ENCODE data around the gene DPP6. TPM values are rescaled to one million over a fixed set of nuclear protein-coding genes. Genes with fewer than 3 reads are reported as not detected.
"Not testable (repeated sequence)": the region's sequence is repeated elsewhere in the genome, so short reads cannot be mapped to it uniquely, and the experiment has no call there.

The DPP6 gene
- total RNA-seq, 2 experiments from 2014 or later, result not detected

GRCh38 chr7:154929006-154929726 lies 877.0 kb downstream of the DPP6 start:
- Histone ChIP-seq H3K4me3 (ENCODE audit: low read length) (peak overlapping the region; percentile 80), H3K27ac (ENCODE audit: low read depth in 1 of 2, low read length in 2 of 2) (peak overlapping the region; percentile 75 to 88), H3K36me3 (ENCODE audit: insufficient read depth, low read length) (peaks cover 11% of the 10 kb centered on the region), H3K27me3 (ENCODE audit: control insufficient read depth in 1 of 2, insufficient read depth in 2 of 2, low read length in 2 of 2) (no peaks in the 10 kb centered on the region), H3K4me1 (ENCODE audit: insufficient read depth, low read length) (peaks cover 25% of the 10 kb centered on the region), H3K9me3 (ENCODE audit: control insufficient read depth in 1 of 2, insufficient read depth in 1 of 2, low read length in 2 of 2) (peaks cover 3 to 4% of the 10 kb centered on the region in 2 experiments)
- peak overlapping the region; percentile 96 for H3K27ac Mint-ChIP-seq
- TF ChIP-seq CTCF (IDR thresholded peaks at IDR 0.05), result no peak
- no peak for ATAC-seq (ENCODE audit: poor library complexity)
- H3K27me3 Mint-ChIP-seq, result no peaks in the 10 kb centered on the region
- H3K4me1 Mint-ChIP-seq (ENCODE audit: low read depth), result peaks cover 40% of the 10 kb centered on the region
- CTCF ChIA-PET, result interaction anchor here (0.7 to 4.3 kb wide), 4 partner anchors 23 to 416 kb away, joined by 3 to 47 read pairs (median 16); partner anchors contain the start of gene PAXIP1
- H3K36me3 Mint-ChIP-seq (ENCODE audit: low read depth), result peaks cover 33% of the 10 kb centered on the region
- POLR2A ChIA-PET, result interaction anchor here (2.0 to 3.5 kb wide), 3 partner anchors 15 to 369 kb away, joined by 15 to 56 read pairs (median 29); partner anchors contain the start of genes INSIG1 and PAXIP1
- no peaks in the 10 kb centered on the region for H3K9me3 Mint-ChIP-seq
- H3K4me3 Mint-ChIP-seq, result peak overlapping the region; percentile 93
- intact Hi-C loops (cut with DNase I, micrococcal nuclease), result loop anchor here (2.0 to 10.0 kb wide), 8 partner anchors 263 to 1963 kb away; partner anchors contain the start of genes LMBR1 (in 1 of the 2) and RBM33 (in 1 of the 2)
- peak in 1 of 14 experiments; percentile 2 for DNase-seq

DNA sequence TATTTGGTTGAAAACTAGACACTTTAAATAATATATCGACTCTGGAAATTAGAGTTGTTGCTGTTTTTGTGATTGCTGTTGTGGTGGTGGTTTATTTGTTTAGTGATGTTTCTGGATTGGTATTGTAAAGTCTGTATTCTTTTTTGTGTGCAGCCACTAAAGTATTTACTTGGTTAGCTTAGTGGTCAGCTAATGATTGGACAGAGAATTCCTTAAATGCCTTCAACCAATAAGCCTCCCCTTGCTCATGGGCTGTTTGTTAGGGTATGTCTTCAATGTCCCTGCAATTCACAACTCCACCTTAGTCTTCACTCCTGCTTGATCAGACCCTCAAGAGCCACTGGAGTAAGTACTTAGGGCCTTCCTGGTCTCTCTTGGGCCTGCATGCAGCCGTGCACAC lies 879.7 kb downstream of the DPP6 start:
- DNase-seq (no peak), ATAC-seq (ENCODE audit: poor library complexity) (no peak)
- H3K27ac Mint-ChIP-seq, result no peak overlapping the region
- Histone ChIP-seq H3K27me3 (ENCODE audit: control insufficient read depth in 1 of 2, insufficient read depth in 2 of 2, low read length in 2 of 2) (no peaks in the 10 kb centered on the region), H3K9me3 (ENCODE audit: control insufficient read depth in 1 of 2, insufficient read depth in 1 of 2, low read length in 2 of 2) (peaks cover 9 to 10% of the 10 kb centered on the region in 2 experiments), H3K4me3 (ENCODE audit: low read length) (no peak overlapping the region), H3K27ac (ENCODE audit: low read depth in 1 of 2, low read length in 2 of 2) (no peak overlapping the region), H3K36me3 (ENCODE audit: insufficient read depth, low read length) (peaks cover 11% of the 10 kb centered on the region), H3K4me1 (ENCODE audit: insufficient read depth, low read length) (peaks cover 25% of the 10 kb centered on the region)
- POLR2A ChIA-PET, result interaction anchor here (1.2 kb wide), 1 partner anchor 365 kb away, joined by 4 read pairs; the partner anchor contains the start of gene INSIG1
- peaks cover 5% of the 10 kb centered on the region for H3K9me3 Mint-ChIP-seq
- H3K4me3 Mint-ChIP-seq, result peak overlapping the region; percentile 18
- H3K4me1 Mint-ChIP-seq (ENCODE audit: low read depth), result peaks cover 44% of the 10 kb centered on the region
- peaks cover 57% of the 10 kb centered on the region for H3K36me3 Mint-ChIP-seq (ENCODE audit: low read depth)
- intact Hi-C loops (cut with DNase I, micrococcal nuclease), result no loop called here
- TF ChIP-seq CTCF (IDR thresholded peaks at IDR 0.05), result no peak
- H3K27me3 Mint-ChIP-seq, result no peaks in the 10 kb centered on the region
- CTCF ChIA-PET, result interaction anchor here (1.0 kb wide), 1 partner anchor 413 kb away, joined by 4 read pairs; no protein-coding TSS in a partner anchor

DNA sequence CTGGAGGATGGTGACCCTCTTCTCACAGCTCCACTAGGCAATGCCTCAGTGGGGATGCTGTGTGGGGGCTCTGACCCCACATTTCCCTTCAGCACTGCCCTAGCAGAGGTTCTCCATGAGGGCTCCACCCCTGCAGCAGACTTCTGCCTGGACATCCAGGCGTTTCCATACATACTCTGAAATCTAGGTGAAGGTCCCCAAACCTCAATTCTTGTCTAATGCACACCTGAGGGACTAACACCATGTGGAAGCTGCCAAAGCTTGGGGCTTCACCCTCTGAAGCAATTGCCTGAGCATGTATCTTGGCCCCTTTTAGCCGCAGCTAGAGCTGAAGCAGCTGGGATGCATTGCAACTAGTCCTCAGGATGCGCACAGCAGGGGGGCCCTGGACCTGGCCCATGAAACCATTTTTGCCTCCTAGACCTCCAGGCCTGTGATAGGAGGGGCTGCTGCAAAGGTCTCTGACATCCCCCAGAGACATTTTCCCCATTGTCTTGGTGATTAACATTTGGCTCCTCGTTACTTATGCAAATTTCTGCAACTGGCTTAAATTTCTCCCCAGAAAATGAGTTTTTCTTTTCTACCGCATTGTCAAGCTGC lies 882.3 kb downstream of the DPP6 start:
- H3K27ac Mint-ChIP-seq; CTCF ChIA-PET; ATAC-seq (ENCODE audit: poor library complexity); intact Hi-C loops (cut with DNase I, micrococcal nuclease); POLR2A ChIA-PET; H3K27me3 Mint-ChIP-seq; H3K4me3 ChIP-seq (ENCODE audit: low read length); H3K9me3 ChIP-seq (ENCODE audit: control insufficient read depth in 1 of 2, insufficient read depth in 1 of 2, low read length in 2 of 2); H3K9me3 Mint-ChIP-seq; H3K27me3 ChIP-seq (ENCODE audit: control insufficient read depth in 1 of 2, insufficient read depth in 2 of 2, low read length in 2 of 2); H3K27ac ChIP-seq (ENCODE audit: low read depth in 1 of 2, low read length in 2 of 2); DNase-seq: not testable (repeated sequence)
- Mint-ChIP-seq H3K4me3 (peak overlapping the region; percentile 45), H3K36me3 (ENCODE audit: low read depth) (peaks cover 53% of the 10 kb centered on the region), H3K4me1 (ENCODE audit: low read depth) (peaks cover 32% of the 10 kb centered on the region)
- Histone ChIP-seq H3K4me1 (ENCODE audit: insufficient read depth, low read length) (peaks cover 13% of the 10 kb centered on the region), H3K36me3 (ENCODE audit: insufficient read depth, low read length) (peaks cover 11% of the 10 kb centered on the region)

Data from CD4-positive, alpha-beta T cell (primary cell).